Germinal center (tissue), 1 donor: ENCODE results near the gene FGF3.

Experiments used
- DNase-seq: peaks from one replicate; pipeline ENCODE4 v3.0.0; 2012; ENCODE audit warnings: mixed read lengths, low spot score

FGF3 gene

GRCh38 chr11:69825037-69825834, 6.0 kb upstream of the FGF3 start:
- no peak for DNase-seq

GRCh38 chr11:69823641-69824265, 4.5 kb upstream of the FGF3 start:
- no peak for DNase-seq

GRCh38 chr11:69822676-69823494, 3.7 kb upstream of the FGF3 start:
- DNase-seq = no peak

GRCh38 chr11:69821511-69822040, 2.4 kb upstream of the FGF3 start:
- no peak for DNase-seq

GRCh38 chr11:69820441-69820840, 1.2 kb upstream of the FGF3 start:
- DNase-seq = no peak

DNA sequence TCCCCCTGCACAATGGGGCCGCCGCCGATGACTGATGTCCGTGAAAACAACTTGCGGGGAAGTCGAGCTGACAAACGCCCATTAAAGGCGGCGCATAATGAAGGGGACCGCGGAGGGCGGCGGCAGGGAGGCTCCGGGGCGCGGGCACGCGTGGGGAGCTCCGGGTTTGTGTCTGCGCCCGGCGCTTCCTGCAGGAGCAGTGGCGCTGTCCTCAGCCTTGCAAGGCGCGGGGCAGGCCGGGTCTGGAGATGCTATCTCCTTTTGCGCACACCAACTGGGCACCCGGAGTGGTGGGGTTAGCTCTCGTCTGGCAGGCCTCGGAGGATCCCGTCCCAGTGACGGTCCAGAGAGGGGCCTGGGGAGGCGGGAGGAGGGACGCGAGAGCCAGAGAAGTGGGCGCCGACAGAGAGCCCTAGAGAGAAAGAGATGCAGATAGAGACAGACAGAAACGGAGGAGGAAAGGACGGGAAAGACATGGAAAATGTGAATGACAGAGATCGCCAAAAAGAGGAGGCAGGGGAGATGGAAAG, 390 bp upstream of the FGF3 start:
- no peak for DNase-seq

DNA sequence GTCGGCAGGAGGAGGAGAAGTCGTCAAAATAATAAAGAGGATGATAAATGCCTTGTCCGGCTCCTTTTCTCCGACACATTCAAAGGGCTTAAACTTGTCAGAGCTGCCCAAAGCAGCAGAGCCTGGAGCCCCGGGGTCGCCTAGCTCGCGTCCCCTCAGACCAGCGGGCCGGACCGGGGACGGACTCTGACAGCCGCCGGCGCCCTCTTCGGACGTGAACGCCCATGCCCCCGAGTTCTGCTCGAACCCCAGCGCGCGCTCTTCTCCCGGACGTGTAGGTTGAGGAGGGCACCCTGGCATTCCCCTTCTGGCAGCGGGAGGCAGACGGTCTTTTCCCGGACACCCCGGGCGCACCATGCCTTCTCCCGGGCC, 999 bp downstream of the FGF3 start:
- DNase-seq = no peak

GRCh38 chr11:69817265-69818230, 1.7 kb downstream of the FGF3 start:
- no peak for DNase-seq

DNA sequence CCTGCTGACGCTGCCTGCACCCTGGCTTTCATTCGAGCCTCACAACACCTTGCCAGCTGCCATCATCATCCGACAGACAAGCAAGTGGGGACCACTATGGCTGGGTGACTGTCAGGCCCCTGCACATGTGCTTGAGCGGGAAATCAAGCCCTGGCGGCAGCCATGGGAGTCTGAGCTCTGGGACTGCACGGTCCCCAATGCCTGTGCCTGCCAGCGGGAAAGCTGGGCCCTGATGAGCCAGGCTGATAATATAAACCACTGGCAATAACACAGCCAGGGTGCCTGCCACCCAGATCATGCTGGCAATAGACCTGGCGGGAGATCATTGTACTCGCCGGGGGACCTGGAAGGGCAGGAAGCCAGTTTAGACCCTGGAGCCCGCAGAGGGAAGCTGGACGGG, 2.5 kb downstream of the FGF3 start:
- no peak for DNase-seq

DNA sequence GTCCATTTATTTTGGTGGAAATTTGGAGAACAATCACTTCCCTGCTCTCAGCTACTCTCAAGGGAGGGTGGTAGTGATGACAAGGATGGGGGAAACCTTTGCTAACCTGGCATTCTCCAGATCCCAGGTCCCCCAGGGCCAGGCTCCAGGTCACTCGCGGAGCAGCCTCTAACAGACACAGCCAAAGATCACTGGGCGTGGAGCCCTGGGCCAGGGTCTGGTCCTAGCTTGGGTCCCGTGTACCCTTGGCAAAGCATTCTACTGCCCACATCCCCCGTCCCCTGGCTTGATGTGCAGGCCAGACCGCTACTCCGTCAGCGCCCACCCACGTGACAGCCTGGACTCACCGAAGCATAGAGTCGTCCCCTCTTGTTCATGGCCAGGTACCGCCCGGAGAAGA, 3.2 kb downstream of the FGF3 start:
- DNase-seq = no peak

DNA sequence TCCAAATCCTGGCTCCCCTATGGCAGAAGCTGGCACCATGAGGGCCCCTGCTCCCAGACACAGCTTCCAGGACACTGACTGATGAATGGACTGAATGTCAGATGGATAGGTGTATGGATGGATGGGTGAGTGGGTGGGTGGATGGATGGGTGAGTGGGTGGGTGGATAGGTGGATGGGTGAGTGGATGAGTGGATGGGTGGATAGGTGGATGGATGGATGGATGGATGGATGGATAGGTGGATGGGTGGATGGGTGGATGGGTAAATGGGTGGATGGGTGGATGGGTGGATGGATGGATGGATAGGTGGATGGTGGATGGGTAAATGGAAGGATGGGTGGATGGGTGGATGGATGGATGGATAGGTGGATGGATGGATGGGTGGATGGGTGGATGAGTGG, 4.3 kb downstream of the FGF3 start:
- no peak for DNase-seq

GRCh38 chr11:69814411-69814810, 4.8 kb downstream of the FGF3 start:
- no peak for DNase-seq

GRCh38 chr11:69813839-69814238, 5.4 kb downstream of the FGF3 start:
- DNase-seq = no peak

DNA sequence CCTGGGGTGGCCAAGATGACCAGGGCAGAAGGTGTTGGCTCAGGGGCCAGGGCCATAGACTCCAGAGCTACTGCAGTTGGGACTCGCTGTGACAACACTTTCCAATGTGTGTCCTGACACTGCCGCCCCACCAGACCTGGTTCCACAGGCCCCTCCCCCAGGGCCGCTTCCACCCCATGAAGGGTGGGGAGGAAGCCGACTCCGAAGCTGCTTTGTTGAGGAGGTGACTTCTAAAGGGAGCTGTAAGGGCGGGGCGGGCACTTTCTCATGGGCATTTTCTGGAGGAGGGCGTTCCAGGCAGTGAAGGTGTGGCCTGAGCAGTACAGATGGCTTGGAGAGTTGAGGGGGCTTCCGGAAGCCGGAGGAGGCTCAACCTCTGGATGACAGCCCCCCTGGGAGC, 6.3 kb downstream of the FGF3 start:
- DNase-seq = no peak

DNA sequence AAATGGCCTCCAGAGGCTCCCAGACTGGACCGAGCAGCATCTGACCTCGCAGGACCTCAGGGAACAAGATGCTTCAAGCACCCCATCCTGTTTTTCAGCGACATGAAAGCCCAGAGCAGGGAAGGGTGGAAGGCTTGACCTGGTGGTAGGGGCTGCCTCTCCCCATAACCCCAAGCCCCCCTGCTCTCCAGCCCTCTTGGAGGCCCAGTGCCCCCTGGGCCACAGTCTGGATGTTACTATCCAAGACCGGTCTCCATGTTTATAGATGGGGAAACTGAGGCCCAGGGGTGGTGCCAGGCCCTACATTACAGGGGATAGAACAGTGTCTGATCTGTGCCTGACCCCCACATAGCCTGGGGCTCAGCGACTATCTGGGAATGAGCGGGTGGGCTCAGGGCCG, 7.0 kb downstream of the FGF3 start:
- no peak for DNase-seq

DNA sequence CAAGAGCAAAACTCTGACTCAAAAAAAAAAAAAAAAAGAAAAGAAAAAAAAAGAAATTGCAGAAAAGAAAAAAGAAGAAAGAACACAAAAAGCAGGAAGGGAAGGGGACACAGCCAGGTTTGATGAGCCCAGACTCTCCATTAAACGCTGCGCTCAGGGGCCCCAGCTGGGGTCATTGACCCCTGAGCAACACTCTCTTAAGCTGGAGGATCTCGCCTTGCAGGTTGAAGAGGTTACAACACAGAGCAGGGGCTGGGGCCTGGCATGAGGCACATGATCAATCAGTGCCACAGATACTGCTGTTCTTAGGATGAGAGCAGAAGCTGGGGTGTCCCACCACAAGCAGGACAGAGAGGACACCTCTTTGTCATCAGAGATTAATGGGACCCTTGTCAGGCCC, 7.8 kb downstream of the FGF3 start:
- no peak for DNase-seq

GRCh38 chr11:69810289-69811118, 8.7 kb downstream of the FGF3 start:
- no peak for DNase-seq

- DNase-seq = no peak
Measured at GRCh38 chr11:69808667-69809086, 10.5 kb downstream of the FGF3 start.

DNA sequence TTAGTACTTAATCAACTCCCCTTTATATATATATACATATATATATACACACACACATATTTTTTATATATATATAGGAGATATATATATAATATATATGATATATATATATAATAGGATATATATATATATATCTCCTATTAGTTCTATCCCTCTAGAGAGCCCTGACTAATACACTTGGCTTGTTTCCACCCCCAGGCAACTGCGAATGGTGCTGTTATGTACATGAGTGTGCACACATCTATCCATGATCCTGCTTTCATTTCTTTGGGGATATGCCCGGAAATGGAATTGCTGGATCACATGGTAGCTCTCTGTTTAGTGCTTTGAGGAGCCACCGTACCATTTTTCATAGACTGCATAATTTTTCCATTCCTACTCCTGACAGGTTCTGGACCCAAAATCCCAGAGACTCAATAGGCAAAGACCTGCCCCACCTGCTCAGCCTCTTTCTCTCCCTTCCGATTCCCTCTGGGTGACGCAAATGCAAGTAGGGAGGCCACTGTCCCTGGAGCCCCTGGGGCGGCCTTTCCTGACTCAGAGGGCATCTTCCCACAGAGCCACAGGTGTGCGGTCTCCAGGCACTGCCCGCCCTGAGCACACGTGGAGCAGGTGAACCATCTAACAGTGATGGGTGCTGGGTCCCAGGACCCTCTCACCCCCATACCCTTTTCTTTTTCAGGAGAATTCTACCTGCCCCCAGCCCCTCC, 12.0 kb downstream of the FGF3 start:
- DNase-seq = no peak
